ENCODE measurements around the gene MEI4.

Gene MEI4

GRCh38 chr6:77962070-77962469 is 309.2 kb downstream of the MEI4 start:
- no peak for DNase-seq (ENCODE audit: low read depth, low spot score)

- DNase-seq (ENCODE audit: low read depth, low spot score), result no peak
Observed at GRCh38 chr6:77965449-77965848, 312.6 kb downstream of the MEI4 start.

GRCh38 chr6:77972334-77972733 is 319.5 kb downstream of the MEI4 start:
- no peak for DNase-seq (ENCODE audit: low read depth, low spot score)

Data from ELF-1 (cell line).